Effector CD4-positive, alpha-beta T cell (primary cell): ENCODE measurements around the gene RPTOR.

ENCODE experiments used
- DNase-seq: peaks from one replicate; pipeline ENCODE4 v3.0.0-alpha.2; 2020

Gene RPTOR

GRCh38 chr17:80941171-80941570 is 396.5 kb downstream of the RPTOR start:
- DNase-seq: no peak

DNA sequence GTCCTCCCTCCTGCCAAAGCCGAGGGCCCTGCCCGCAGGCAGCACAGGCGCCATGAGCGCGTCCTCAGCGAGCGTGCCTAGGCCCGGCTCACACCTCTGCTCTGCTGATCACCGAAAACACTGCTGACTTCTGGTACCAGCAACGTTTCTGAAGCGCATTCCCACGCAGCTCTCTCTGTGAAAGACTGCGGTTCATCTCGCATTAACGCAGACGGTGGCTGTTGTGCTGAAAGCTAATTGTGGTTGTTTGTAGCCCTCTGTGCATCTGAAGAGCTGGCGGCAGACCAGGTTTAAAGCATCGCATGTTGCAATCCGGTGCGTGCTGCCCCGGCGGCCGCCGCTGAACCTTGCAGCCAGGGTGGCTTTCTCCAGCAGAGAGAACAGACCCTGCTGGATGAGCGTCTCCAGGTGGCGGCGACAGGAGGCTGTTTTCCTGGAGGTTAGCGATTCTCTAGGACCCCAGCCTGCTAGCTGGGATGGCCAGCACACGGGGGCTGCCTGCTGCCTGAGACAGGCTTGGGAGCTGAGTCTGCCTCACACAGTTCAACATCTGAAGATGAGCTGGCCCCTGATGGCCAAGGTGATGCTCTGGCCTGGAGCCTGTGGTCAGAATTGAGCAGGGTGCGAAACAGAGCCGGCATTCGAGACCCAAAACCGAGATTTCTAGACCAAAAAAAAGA is 397.2 kb downstream of the RPTOR start:
- DNase-seq: no peak

- no peak for DNase-seq
Observed at GRCh38 chr17:80942423-80943345, 398.0 kb downstream of the RPTOR start.

DNA sequence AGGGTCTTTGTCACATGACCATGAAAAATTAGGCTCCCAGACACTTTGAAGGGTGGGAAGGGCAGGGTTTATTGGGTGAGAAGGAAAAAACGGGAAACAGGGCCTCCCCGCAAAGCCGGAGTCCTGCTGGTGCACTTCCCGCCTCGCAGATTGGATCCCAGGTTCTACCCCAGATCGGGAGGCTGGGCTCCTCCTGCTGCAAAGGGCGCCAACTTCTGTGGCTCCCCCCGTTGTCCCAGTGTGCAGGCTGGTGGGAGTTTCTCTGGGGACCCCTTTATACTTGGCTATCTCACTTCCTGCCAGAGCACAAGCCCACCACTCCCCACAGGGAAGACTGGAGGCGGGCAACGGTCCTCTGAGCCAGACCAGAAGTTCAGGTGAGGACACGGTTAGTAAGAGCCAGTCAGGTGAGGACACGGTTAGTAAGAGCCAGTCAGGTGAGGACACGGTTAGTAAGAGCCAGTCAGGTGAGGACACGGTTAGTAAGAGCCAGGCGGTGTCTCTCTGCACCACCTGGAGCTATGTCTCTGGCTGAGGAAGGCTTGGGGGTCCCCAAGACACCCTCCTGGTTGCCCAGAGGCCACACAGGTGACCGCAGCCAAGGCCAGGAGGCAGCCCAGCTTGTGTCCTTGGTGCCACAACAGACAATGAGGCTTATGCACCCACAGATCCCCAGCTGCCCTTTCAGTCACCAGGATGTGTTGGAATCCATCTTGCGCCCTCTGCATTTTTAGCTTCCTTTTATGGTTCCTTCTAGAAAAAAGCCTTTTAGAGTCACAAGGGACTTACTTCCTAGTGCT is 398.9 kb downstream of the RPTOR start:
- no peak for DNase-seq

GRCh38 chr17:80944326-80944725 is 399.7 kb downstream of the RPTOR start:
- no peak for DNase-seq

DNA sequence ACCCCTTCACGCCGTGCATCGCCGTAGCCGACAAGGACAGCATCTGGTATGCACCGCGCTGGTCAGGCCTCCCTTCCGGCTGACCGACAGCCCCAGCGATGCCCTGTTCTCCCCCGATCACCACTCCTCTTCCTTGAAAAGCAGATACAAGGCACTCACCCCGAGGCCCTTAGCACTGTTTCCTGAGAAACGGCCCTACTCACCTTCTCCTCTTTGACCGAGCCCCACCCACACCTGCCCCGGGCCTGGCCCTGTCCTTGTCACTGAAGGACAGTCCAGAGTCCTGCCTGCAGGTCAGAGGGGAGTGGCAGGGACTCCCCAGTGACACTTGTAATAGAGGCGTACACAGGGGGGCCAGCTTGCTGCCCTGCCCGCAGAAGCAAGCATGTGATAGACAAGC is 401.1 kb downstream of the RPTOR start:
- no peak for DNase-seq

DNA sequence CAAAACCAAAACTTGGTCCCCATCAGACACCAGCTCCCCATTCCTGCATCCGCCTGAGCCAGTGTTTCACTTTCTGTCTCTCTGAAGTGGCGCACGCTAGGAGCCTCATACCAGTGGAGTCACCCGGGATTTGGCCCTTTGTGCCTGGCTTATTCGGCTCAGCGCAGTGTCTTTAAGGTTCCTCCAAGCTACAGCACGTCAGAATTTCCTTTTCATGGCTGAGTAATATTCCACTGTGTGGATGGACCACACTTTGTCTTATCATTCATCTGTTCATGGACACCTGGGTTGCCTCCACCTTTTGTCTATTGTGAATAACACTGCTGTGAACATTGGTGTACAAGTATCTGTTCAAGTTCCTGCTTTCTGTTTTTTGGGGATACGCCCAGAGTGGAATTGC is 401.8 kb downstream of the RPTOR start:
- DNase-seq: no peak

- no peak for DNase-seq
Observed at GRCh38 chr17:80947200-80947940, 402.7 kb downstream of the RPTOR start.

DNA sequence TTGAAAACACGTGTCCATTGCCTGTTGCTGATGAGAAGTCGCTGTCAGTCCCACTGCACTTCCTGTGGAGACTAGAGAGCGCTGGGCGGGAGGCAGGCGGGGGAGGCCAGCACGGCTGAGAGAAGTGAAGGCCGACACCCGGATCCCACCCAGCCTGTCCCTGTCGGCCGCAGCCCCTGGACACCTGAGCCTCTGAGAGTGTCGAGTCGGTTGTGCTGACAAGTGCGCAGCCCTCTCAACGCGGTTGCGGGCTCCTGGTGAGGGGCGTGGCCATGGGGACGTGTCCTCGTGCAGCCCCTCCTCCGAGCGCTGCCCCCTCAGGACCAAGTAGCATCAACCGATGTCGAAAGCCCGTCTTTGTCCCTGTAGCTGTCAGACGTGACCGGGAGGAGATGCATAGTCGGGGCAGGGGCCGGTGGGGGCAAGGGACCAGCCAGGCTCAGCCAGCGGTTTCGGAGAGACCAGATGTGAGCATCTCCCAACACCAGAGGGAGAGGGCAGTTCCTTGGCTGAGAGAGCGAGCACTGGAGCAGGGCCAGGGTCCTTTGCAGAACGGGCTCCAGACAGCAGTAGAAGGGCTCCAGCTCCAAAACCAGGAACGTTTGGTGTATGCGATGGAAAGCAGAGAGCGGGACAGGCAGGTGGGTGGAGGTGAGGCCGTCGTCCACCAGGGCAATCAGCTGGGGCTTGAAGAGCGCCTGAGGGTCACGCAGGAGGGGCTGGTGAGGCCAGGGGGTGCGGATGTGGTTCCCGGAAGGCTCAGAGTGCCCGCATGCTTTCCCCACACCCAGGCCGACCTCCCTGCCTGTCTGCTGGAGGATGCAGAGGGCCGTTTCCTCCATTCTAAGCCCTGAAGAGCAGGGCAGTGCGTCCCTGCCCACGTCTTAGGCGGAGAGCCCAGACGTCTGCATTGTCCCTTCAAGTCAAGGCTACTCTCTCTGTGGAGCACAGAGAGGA is 403.7 kb downstream of the RPTOR start:
- DNase-seq: no peak

- DNase-seq: peak; percentile 0
Observed at GRCh38 chr17:80948976-80949450, 404.4 kb downstream of the RPTOR start.

GRCh38 chr17:80949451-80950421 is 405.1 kb downstream of the RPTOR start:
- peak; percentile 0 for DNase-seq

- no peak for DNase-seq
Observed at GRCh38 chr17:80950466-80951120, 406.0 kb downstream of the RPTOR start.

DNA sequence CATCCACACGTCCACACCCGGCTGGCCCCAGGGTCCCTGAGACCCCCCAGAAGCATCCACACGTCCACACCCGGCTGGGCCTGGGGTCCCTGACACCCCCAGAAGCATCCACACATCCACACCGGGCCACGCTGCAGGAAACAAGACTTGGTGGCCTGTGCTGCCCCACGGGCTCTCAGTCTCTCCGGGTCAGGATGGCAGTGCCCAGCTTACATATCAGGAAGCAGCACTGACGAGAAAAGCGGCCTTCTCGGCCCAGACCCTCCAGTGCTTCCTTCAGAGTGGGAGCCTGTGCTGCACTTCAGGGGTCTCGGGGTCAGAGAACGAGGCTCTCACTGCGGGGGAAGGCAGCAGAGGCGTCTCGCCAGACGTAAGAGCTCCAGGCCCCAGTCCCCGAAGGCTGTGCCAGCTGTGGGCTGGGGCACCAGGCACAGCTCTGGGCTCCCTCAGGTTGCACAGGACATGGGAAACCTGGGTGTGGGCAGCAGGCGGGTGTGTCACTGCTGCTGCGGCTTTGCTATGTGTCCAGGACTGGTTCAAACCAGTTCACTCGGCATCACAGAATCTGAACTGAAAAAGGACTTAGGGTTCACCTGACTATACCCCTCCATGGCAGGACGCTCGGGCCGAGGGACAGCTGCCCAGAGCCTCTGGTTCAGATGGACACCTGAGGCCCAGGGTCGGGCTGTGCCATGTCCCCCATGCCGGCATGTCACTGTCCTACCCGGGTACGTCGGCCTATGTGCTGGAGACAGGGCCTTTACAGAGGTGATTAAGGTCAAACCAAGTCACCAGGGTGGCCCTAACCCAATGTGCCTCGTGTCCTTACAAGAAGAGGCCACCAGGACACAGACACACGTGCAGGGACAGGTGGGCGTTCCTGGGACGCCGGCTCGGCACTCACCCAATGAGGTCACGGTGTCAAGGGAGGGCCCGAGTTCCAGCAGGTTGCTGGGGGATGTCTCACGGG is 406.8 kb downstream of the RPTOR start:
- no peak for DNase-seq

GRCh38 chr17:80952291-80952690 is 407.7 kb downstream of the RPTOR start:
- no peak for DNase-seq

DNA sequence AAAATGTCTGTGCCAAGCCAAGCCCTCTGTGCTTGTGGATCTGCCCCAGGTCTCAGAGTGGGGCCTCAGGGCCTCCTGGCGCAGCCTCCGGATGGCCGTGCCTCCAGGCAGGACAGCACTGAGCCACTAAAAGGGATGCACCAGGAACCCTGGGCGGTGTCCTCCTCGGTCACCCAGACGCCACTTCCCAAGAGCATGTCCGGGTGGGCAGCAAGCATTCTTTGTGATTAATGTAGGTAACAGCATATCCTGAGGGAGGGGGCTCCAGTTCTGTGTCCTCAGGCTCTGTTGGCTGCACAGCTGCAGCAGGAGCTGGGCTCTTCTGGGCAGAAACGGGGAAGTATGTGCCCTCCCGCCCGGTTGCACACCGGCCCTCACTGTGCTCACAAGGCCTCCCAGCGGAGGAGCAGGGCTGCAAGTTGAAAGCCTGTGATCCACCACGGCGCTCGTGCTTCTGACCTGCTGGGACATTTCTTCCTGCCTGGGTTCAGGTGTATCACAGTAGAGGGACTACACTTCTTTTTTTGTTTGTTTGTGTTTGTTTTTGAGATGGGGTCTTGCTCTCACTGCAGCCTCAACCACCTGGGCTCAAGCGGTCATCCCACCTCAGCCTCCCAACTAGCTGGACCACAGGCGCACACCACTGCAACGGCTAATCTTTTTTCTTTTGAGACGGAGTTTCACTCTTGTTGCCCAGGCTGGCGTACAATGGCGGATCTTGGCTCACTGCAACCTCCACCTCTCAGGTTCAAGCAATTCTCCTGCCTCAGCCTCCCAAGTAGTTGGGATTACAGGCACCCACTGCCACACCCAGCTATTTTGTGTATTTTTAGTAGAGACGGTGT is 409.1 kb downstream of the RPTOR start:
- DNase-seq: no peak

GRCh38 chr17:80955078-80955477 is 410.4 kb downstream of the RPTOR start:
- no peak for DNase-seq

GRCh38 chr17:80955671-80956280 is 411.1 kb downstream of the RPTOR start:
- DNase-seq: no peak
